GM12892 (cell line): ENCODE data around the gene EIF3B.
"Not testable (repeated sequence)": the region's sequence is repeated elsewhere in the genome, so short reads cannot be mapped to it uniquely, and the experiment has no call there.

Source experiments
- POLR2A ChIP-seq: IDR thresholded peaks from 2 replicates; pipeline ENCODE4 v1.6.1; 2011; ENCODE audit warnings: low read depth, low read length, control low read depth
- POLR2AphosphoS5 ChIP-seq: IDR thresholded peaks from 2 replicates; pipeline ENCODE4 v1.6.1; 2011; ENCODE audit warnings: low read depth, low read length, control low read depth
- TAF1 ChIP-seq: IDR thresholded peaks from 2 replicates; pipeline ENCODE4 v1.6.1; 2011; ENCODE audit warnings: low read depth, mild to moderate bottlenecking, control low read depth, low read length, borderline replicate concordance

DNA sequence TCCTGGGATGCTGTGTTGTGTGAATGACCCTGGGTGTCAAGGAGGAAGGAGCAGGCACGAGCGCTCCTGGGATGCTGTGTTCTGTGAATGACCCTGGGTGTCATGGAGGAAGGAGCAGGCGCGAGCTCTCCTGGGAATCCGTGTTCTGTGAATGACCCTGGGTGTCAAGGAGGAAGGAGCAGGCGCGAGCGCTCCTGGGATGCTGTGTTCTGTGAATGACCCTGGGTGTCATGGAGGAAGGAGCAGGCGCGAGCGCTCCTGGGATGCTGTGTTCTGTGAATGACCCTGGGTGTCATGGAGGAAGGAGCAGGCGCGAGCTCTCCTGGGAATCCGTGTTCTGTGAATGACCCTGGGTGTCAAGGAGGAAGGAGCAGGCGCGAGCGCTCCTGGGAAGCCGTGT, 22.9 kb downstream of the EIF3B start:
- not testable (repeated sequence) for TF ChIP-seq POLR2AphosphoS5, POLR2A, TAF1
